K562 (cell line): ENCODE measurements around the gene PODXL. TPM values are rescaled to one million over a fixed set of nuclear protein-coding genes. Genes with fewer than 3 reads are reported as not detected.
A peak's percentile ranks its signal among the peaks of the same experiment; 100 is the strongest.

ENCODE experiments used
- ATAC-seq: fragments of 200-7000 bp; cut with Tn5 transposase; 3 replicates; pipeline ENCODE4 v1.9.1; 2020; ENCODE audit warnings: moderate library complexity
- BruUV-seq: library from RNA; stranded (reverse); fragments of 400-500 nt; replicated peaks from 2 replicates; lab custom pipeline; 2021; lab: Mats Ljungman, UMichigan
- CTCF ChIA-PET: fragments of 300-600 bp; formaldehyde crosslinking; extraction: SDS; loops from one replicate; lab custom pipeline; 2021; ENCODE audit warnings: low intra/inter-chr PET ratio; lab: Yijun Ruan, JAX
- POLR2A ChIA-PET: fragments of 300-600, 350-650 bp; sonication (Branson Sonifier 250); formaldehyde crosslinking; extraction: SDS; loops from one replicate; lab custom pipeline; 2021; ENCODE audit warnings: antibody characterized with exemption, inconsistent platforms; lab: Yijun Ruan, JAX
- DNase-seq, 4 experiments: peaks; one replicate each; pipeline versions ENCODE4 v3.0.0 to v3.0.0-alpha.2; 2011 to 2018; ENCODE audit warnings: low spot score in 3 of 4, mixed read lengths in 3 of 4; ENCODE audit errors: extremely low read depth in 1 of 4
- FAIRE-seq: peaks from 2 replicates; lab custom pipeline; 2011; peaks lifted over from hg19 to GRCh38; lab: Jason Lieb, UNC
- H2AFZ ChIP-seq: 2 replicates; pipeline ENCODE4 v1.6.0; 2011; ENCODE audit warnings: low read depth, low read length, control low read depth, inconsistent platforms
- H3K27ac ChIP-seq: fragments of 200-600 bp; 3 replicates; pipeline ENCODE4 v1.8.0; 2011; ENCODE audit warnings: low read depth, mild to moderate bottlenecking, control low read depth, inconsistent platforms, low read length, moderate library complexity, mixed read lengths; ENCODE audit errors: extremely low read depth
- H3K27me3 ChIP-seq, 2 experiments: fragments of 300-600 bp in 1 of 2; 2 replicates in 1 of 2; 3 replicates in 1 of 2; pipeline versions ENCODE4 v1.6.0 to v1.8.0; 2011; ENCODE audit warnings: inconsistent platforms in 2 of 2, low read length in 2 of 2, mild to moderate bottlenecking in 1 of 2, mixed read lengths in 1 of 2, moderate library complexity in 1 of 2; ENCODE audit not compliant: control insufficient read depth in 2 of 2, insufficient read depth in 2 of 2
- H3K36me3 ChIP-seq: fragments of 300-600 bp; 3 replicates; pipeline ENCODE4 v1.8.0; 2011; ENCODE audit warnings: mild to moderate bottlenecking, low read length, inconsistent platforms; ENCODE audit not compliant: control insufficient read depth, insufficient read depth
- H3K4me1 ChIP-seq, 2 experiments: fragments of 200-600 bp in 1 of 2; replicated peaks in 1 of 2; 2 replicates in 1 of 2; 3 replicates in 1 of 2; pipeline versions ENCODE4 v1.5.1 to v1.8.0; 2011; ENCODE audit warnings: inconsistent platforms in 2 of 2, low read length in 2 of 2, mild to moderate bottlenecking in 1 of 2, mixed read lengths in 1 of 2, moderate library complexity in 1 of 2; ENCODE audit not compliant: control insufficient read depth in 2 of 2, insufficient read depth in 2 of 2
- H3K4me2 ChIP-seq: 2 replicates; pipeline ENCODE4 v1.6.1; 2011; ENCODE audit warnings: low read length, control low read depth, inconsistent platforms, mixed read lengths; ENCODE audit not compliant: insufficient read depth
- H3K4me3 ChIP-seq: fragments of 200-600 bp; sonication (generic), shearing (Covaris generic); 2 replicates; pipeline ENCODE4 v1.5.1; 2016; ENCODE audit warnings: control low read depth, inconsistent platforms
- H3K79me2 ChIP-seq: fragments of 200-600 bp; 3 replicates; pipeline ENCODE4 v1.8.0; 2011; ENCODE audit warnings: low read length, inconsistent platforms; ENCODE audit not compliant: control insufficient read depth, insufficient read depth
- H3K9ac ChIP-seq, 2 experiments: 2 replicates each; pipeline versions ENCODE4 v1.6.0 to v1.6.1; 2011; ENCODE audit warnings: low read depth in 2 of 2, low read length in 2 of 2, control low read depth in 1 of 2, inconsistent platforms in 1 of 2, mild to moderate bottlenecking in 1 of 2, mixed read lengths in 1 of 2; ENCODE audit not compliant: insufficient read depth in 1 of 2
- H3K9me1 ChIP-seq: one replicate; pipeline ENCODE4 v1.6.0; 2011; ENCODE audit warnings: inconsistent platforms, mild to moderate bottlenecking, low read length, moderate library complexity; ENCODE audit not compliant: control insufficient read depth, insufficient read depth
- H3K9me3 ChIP-seq: replicated peaks from 2 replicates; pipeline ENCODE4 v1.5.1; 2011; ENCODE audit warnings: low read depth, low read length, inconsistent platforms; ENCODE audit not compliant: control insufficient read depth, insufficient read depth
- H4K20me1 ChIP-seq: replicated peaks from 2 replicates; pipeline ENCODE4 v1.6.1; 2011; ENCODE audit warnings: low read length, inconsistent platforms, mixed read lengths; ENCODE audit not compliant: control insufficient read depth, insufficient read depth
- HNRNPL ChIP-seq: fragments of 200-400 bp; formaldehyde crosslinking; IDR thresholded peaks from 2 replicates; pipeline ENCODE4 v1.6.1; 2017; ENCODE audit warnings: low read depth, mild to moderate bottlenecking, low read length
- MIER1 ChIP-seq: fragments of 450-650 bp; IDR thresholded peaks from 2 replicates; pipeline ENCODE4 v1.6.1; 2016; ENCODE audit warnings: antibody characterized with exemption, mild to moderate bottlenecking, low read depth
- NCOA4 ChIP-seq: fragments of 450-650 bp; IDR thresholded peaks from 2 replicates; pipeline ENCODE4 v1.6.1; 2018; ENCODE audit warnings: mild to moderate bottlenecking; ENCODE audit not compliant: partially characterized antibody
- PRMT5 ChIP-seq: sonication (generic); formaldehyde crosslinking; IDR thresholded peaks from 2 replicates; pipeline ENCODE4 v1.5.0; 2020; ENCODE audit warnings: missing genetic modification reagents
- SOX6 ChIP-seq: fragments of 450-650 bp; IDR thresholded peaks from 2 replicates; pipeline ENCODE4 v1.6.1; 2014; ENCODE audit warnings: mild to moderate bottlenecking
- SP1 ChIP-seq: sonication (generic); formaldehyde crosslinking; IDR thresholded peaks from 2 replicates; pipeline ENCODE4 v1.8.1; 2022; ENCODE audit warnings: mild to moderate bottlenecking, missing genetic modification reagents
- STAT5A ChIP-seq: IDR thresholded peaks from 2 replicates; pipeline ENCODE4 v1.6.1; 2012; ENCODE audit warnings: low read length, inconsistent platforms, borderline replicate concordance
- TRIM25 ChIP-seq: fragments of 450-650 bp; IDR thresholded peaks from 2 replicates; pipeline ENCODE4 v1.7.0; 2016; ENCODE audit warnings: borderline replicate concordance
- WGBS: fragments of 100-300 bp; shearing (Covaris generic); methylation state at CpG from one replicate; pipeline ENCODE4 v1.1.6; 2016; ENCODE audit warnings: low coverage, mixed read lengths; ENCODE audit not compliant: insufficient coverage; ENCODE audit errors: missing lambda C conversion rate; 5-methylcytosine and 5-hydroxymethylcytosine counted together
- in situ Hi-C: fragments of 300-500 bp; cut with MboI; formaldehyde crosslinking; loops from 4 replicates; pipeline ENCODE4 v1.15.0; 2018; ENCODE audit warnings: inconsistent platforms, mixed read lengths
- intact Hi-C: fragments of 100-400 bp; cut with micrococcal nuclease; formaldehyde crosslinking; loops from 2 replicates; pipeline ENCODE4 v1.14.2; 2022
- polyA plus RNA-seq, 8 experiments: library from polyadenylated mRNA; depleted of rRNA in 4 of 8; stranded (reverse) in 5 of 8; unstranded in 3 of 8; fragments of >200 nt; fragmentation: Nextera tagmentation in 2 of 8; fragmentation: Illumina TruSeq in 1 of 8; extraction: Ambion mirVana in 2 of 8; extraction: Trizol in 1 of 8; gene quantifications; 2 replicates each; pipeline versions ENCODE4 v1.2.1 to v1.2.3, GENCODE V29; 2011 to 2014; ENCODE audit warnings: inconsistent platforms in 1 of 8, missing spikeins in 1 of 8
- total RNA-seq, 7 experiments: library from RNA; depleted of rRNA in 6 of 7; stranded (reverse); fragments of >200 nt in 6 of 7; fragmentation: Illumina TruSeq in 2 of 7; extraction: Trizol in 2 of 7; gene quantifications; 2 replicates each; pipeline versions ENCODE4 v1.2.1 to v1.2.3, GENCODE V29; 2011 to 2021; ENCODE audit warnings: low replicate concordance in 1 of 7

The PODXL gene
- total and polyA plus RNA-seq, 9 of the 15 experiments (the other 6 are each of a cell fraction or from before 2014, with no cell fraction given): 0.01 to 0.73 (median 0.07) TPM

- no TSS peak for BruUV-seq
- H3K4me1 ChIP-seq: no peaks in the 10 kb centered on the region
- H3K9me1 ChIP-seq: no peaks in the 10 kb centered on the region
- FAIRE-seq: no peak
- ChIA-PET POLR2A (no interaction called here), CTCF (no interaction called here)
- H3K36me3 ChIP-seq: peaks cover 28% of the 10 kb centered on the region; the same call in 2 of the 3 replicates
- no peak for DNase-seq
- no peaks in the 10 kb centered on the region for H3K27me3 ChIP-seq
- WGBS: 78% methylated on average over 1 of the region's 1 CpG
- no peak overlapping the region for H3K4me2 ChIP-seq
- H2AFZ ChIP-seq: no peak overlapping the region
- TF ChIP-seq STAT5A (no peak), SP1 (CRISPR knock-in tag) (no peak), PRMT5 (CRISPR knock-in tag) (no peak), SOX6 (no peak), MIER1 (no peak)
- TF ChIP-seq, all 486 proteins: peak for 0
- in situ Hi-C loops (no loop called here), intact Hi-C loops (no loop called here)
- H3K9me3 ChIP-seq: no peaks in the 10 kb centered on the region
- H3K4me3 ChIP-seq: no peak overlapping the region
- no peaks in the 10 kb centered on the region for H4K20me1 ChIP-seq
- H3K27ac ChIP-seq: no peak overlapping the region
- H3K79me2 ChIP-seq: no peaks in the 10 kb centered on the region
- ATAC-seq: no peak
- H3K9ac ChIP-seq: no peak overlapping the region
Observed at GRCh38 chr7:131487217-131487616, 69.2 kb downstream of the PODXL start.

GRCh38 chr7:131486346-131486745 lies 70.1 kb downstream of the PODXL start:
- no peaks in the 10 kb centered on the region for H4K20me1 ChIP-seq
- ATAC-seq (no peak), FAIRE-seq (no peak), DNase-seq (no peak)
- no peaks in the 10 kb centered on the region for H3K9me1 ChIP-seq
- H3K27me3 ChIP-seq: no peaks in the 10 kb centered on the region
- in situ Hi-C loops (no loop called here), intact Hi-C loops (no loop called here)
- no peak for TF ChIP-seq TRIM25
- no peak for TF ChIP-seq NCOA4
- peak; percentile 18; the same call in 1 of the 2 replicates for TF ChIP-seq HNRNPL
- 93% methylated on average over 2 of the region's 2 CpGs for WGBS
- ChIA-PET CTCF (no interaction called here), POLR2A (no interaction called here)
- H3K4me2 ChIP-seq: no peak overlapping the region
- no peak overlapping the region for H3K9ac ChIP-seq
- H3K4me1 ChIP-seq: no peaks in the 10 kb centered on the region
- H2AFZ ChIP-seq: no peak overlapping the region
- H3K9me3 ChIP-seq: no peaks in the 10 kb centered on the region
- no peak overlapping the region for H3K4me3 ChIP-seq
- no peak overlapping the region for H3K27ac ChIP-seq
- no TSS peak for BruUV-seq
- peaks cover 28% of the 10 kb centered on the region; the same call in 2 of the 3 replicates for H3K36me3 ChIP-seq
- no peaks in the 10 kb centered on the region for H3K79me2 ChIP-seq
